GM12878 (cell line): ENCODE data around the gene CORO1A. TPM values are rescaled to one million over a fixed set of nuclear protein-coding genes. Genes with fewer than 3 reads are reported as not detected.
A peak's percentile ranks its signal among the peaks of the same experiment; 100 is the strongest.

Source experiments
- BCL11A ChIP-seq: IDR thresholded peaks from 2 replicates; pipeline ENCODE4 v1.6.1; 2011; ENCODE audit warnings: low read depth, low read length
- BHLHE40 ChIP-seq, 2 experiments: fragments of 450-650 bp in 1 of 2; IDR thresholded peaks; 2 replicates each; pipeline ENCODE4 v1.6.1; 2011 to 2017; ENCODE audit warnings: low read depth in 2 of 2, borderline replicate concordance in 1 of 2, improper control_type of control experiment in 1 of 2, low read length in 1 of 2, mild to moderate bottlenecking in 1 of 2
- FOXK2 ChIP-seq: fragments of 450-650 bp; IDR thresholded peaks from 2 replicates; pipeline ENCODE4 v1.6.1; 2017; ENCODE audit warnings: mild to moderate bottlenecking, moderate library complexity
- LARP7 ChIP-seq: fragments of 450-650 bp; IDR thresholded peaks from 2 replicates; pipeline ENCODE4 v1.6.1; 2017; ENCODE audit warnings: mild to moderate bottlenecking
- NR2F1 ChIP-seq: fragments of 450-650 bp; conservative IDR thresholded peaks from 2 replicates; pipeline ENCODE4 v1.6.1; 2017; ENCODE audit warnings: mild to moderate bottlenecking
- PAX8 ChIP-seq: fragments of 450-650 bp; IDR thresholded peaks from 2 replicates; pipeline ENCODE4 v1.6.1; 2017; ENCODE audit warnings: mild to moderate bottlenecking, moderate library complexity
- POLR2AphosphoS5 ChIP-seq: IDR thresholded peaks from 2 replicates; pipeline ENCODE4 v1.6.1; 2011; ENCODE audit warnings: mild to moderate bottlenecking, low read length, inconsistent platforms
- RAD51 ChIP-seq: fragments of 450-650 bp; IDR thresholded peaks from 2 replicates; pipeline ENCODE4 v1.6.1; 2016; ENCODE audit warnings: moderate library complexity, mild to moderate bottlenecking, inconsistent platforms
- RCOR1 ChIP-seq: conservative IDR thresholded peaks from 2 replicates; pipeline ENCODE4 v1.6.1; 2012; ENCODE audit warnings: low read depth, low read length, improper control_type of control experiment
- RFX5 ChIP-seq: IDR thresholded peaks from 2 replicates; pipeline ENCODE4 v1.6.1; 2011; ENCODE audit warnings: low read depth, low read length, improper control_type of control experiment
- SUZ12 ChIP-seq: fragments of 200-600 bp; sonication (generic); IDR thresholded peaks from one replicate; pipeline ENCODE4 v1.6.1; 2018; ENCODE audit warnings: antibody characterized with exemption, mild to moderate bottlenecking; ENCODE audit not compliant: unreplicated experiment
- TCF12 ChIP-seq: IDR thresholded peaks from 2 replicates; pipeline ENCODE4 v1.6.1; 2011; ENCODE audit warnings: low read depth, mild to moderate bottlenecking, low read length
- TCF7 ChIP-seq: IDR thresholded peaks from 2 replicates; pipeline ENCODE4 v1.6.1; 2014; ENCODE audit warnings: antibody characterized with exemption, borderline replicate concordance
- WRNIP1 ChIP-seq: IDR thresholded peaks from 2 replicates; pipeline ENCODE4 v1.6.1; 2011; ENCODE audit warnings: low read depth, low read length, improper control_type of control experiment, borderline replicate concordance
- ZNF24 ChIP-seq: fragments of 450-650 bp; IDR thresholded peaks from 2 replicates; pipeline ENCODE4 v1.6.1; 2017; ENCODE audit warnings: antibody characterized with exemption, mild to moderate bottlenecking
- polyA plus RNA-seq, 11 experiments: library from polyadenylated mRNA; depleted of rRNA in 4 of 11; unstranded in 6 of 11; stranded (reverse) in 5 of 11; fragments of >200 nt; fragmentation: Nextera tagmentation in 4 of 11; fragmentation: Illumina TruSeq in 1 of 11; extraction: Ambion mirVana in 4 of 11; extraction: Trizol in 1 of 11; gene quantifications; 1 replicate in 1 of 11; 2 replicates in 10 of 11; pipeline versions ENCODE4 v1.2.1 to v1.2.3, GENCODE V29; 2011 to 2016; ENCODE audit warnings: inconsistent platforms in 2 of 11, missing spikeins in 2 of 11, low read depth in 1 of 11
- total RNA-seq, 4 experiments: library from RNA; depleted of rRNA in 3 of 4; stranded (reverse); fragments of >200 nt in 3 of 4; fragmentation: Illumina TruSeq in 1 of 4; extraction: Trizol in 1 of 4; gene quantifications; 2 replicates each; pipeline versions ENCODE4 v1.2.1 to v1.2.3, GENCODE V29; 2013 to 2021
- TF ChIP-seq, protein P1 (sequence below): fragments of 450-650 bp; IDR thresholded peaks from 2 replicates; pipeline ENCODE4 v1.6.1; 2017; ENCODE audit warnings: mild to moderate bottlenecking, moderate library complexity
- TF ChIP-seq, protein P2 (sequence below): fragments of 450-650 bp; IDR thresholded peaks from 2 replicates; pipeline ENCODE4 v1.6.1; 2017; ENCODE audit warnings: mild to moderate bottlenecking
- TF ChIP-seq, protein P3 (sequence below): fragments of 450-650 bp; IDR thresholded peaks from 2 replicates; pipeline ENCODE4 v1.6.1; 2016; ENCODE audit warnings: mild to moderate bottlenecking
- TF ChIP-seq, protein P4 (sequence below): fragments of 450-650 bp; formaldehyde crosslinking; IDR thresholded peaks from 2 replicates; pipeline ENCODE4 v1.4.0; 2022; ENCODE audit warnings: mild to moderate bottlenecking, moderate library complexity
- TF ChIP-seq, protein P5 (sequence below): IDR thresholded peaks from 2 replicates; pipeline ENCODE4 v1.6.1; 2011; ENCODE audit warnings: low read depth, mild to moderate bottlenecking, low read length, moderate library complexity, borderline replicate concordance; ENCODE audit errors: extremely low read depth

The CORO1A gene
- total and polyA plus RNA-seq, 10 of the 15 experiments (the other 5 are each of a cell fraction or from before 2014, with no cell fraction given), result 16.3 to 1,464 (median 714) TPM

DNA sequence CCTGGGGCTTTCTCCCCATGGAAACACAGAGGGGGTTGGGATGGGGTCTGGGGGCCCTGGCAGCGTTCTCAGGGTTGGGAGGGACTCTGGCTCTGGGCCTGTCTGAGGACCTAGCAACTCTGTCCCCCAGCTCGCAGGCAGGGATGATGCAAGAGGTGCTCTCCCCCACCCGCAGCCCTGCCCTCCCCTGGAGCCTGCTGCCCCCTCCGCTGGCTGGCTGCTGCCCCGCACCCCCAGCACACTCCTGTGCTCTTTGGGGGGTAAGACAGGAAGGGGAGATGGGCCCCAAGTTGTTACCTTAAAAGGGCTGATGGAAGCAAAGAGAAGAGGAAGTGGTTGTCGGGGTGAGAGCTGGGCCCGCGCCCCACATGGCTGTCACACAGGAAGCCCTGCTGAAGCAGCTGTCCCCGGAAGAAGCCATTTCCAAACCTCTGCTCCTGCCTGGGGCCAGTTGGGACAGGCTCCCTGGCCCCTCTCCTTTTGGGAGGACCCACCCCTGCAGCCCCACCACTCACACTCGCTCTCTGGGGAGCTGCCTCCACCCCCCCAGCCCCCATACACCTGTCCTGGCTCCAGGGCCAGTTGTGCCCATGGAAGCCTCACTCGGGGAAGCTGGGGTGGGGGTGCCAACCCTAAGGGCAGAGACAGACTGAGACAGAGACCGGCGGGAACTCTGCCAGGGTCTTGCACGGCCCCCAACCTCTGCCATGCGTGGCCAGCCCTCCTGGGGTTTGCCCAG, 2.5 kb downstream of the CORO1A start (continued):
- TF ChIP-seq, protein P1, sequence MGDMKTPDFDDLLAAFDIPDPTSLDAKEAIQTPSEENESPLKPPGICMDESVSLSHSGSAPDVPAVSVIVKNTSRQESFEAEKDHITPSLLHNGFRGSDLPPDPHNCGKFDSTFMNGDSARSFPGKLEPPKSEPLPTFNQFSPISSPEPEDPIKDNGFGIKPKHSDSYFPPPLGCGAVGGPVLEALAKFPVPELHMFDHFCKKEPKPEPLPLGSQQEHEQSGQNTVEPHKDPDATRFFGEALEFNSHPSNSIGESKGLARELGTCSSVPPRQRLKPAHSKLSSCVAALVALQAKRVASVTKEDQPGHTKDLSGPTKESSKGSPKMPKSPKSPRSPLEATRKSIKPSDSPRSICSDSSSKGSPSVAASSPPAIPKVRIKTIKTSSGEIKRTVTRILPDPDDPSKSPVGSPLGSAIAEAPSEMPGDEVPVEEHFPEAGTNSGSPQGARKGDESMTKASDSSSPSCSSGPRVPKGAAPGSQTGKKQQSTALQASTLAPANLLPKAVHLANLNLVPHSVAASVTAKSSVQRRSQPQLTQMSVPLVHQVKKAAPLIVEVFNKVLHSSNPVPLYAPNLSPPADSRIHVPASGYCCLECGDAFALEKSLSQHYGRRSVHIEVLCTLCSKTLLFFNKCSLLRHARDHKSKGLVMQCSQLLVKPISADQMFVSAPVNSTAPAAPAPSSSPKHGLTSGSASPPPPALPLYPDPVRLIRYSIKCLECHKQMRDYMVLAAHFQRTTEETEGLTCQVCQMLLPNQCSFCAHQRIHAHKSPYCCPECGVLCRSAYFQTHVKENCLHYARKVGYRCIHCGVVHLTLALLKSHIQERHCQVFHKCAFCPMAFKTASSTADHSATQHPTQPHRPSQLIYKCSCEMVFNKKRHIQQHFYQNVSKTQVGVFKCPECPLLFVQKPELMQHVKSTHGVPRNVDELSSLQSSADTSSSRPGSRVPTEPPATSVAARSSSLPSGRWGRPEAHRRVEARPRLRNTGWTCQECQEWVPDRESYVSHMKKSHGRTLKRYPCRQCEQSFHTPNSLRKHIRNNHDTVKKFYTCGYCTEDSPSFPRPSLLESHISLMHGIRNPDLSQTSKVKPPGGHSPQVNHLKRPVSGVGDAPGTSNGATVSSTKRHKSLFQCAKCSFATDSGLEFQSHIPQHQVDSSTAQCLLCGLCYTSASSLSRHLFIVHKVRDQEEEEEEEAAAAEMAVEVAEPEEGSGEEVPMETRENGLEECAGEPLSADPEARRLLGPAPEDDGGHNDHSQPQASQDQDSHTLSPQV, result 0 out of 2 replicates have a peak, but pooled peaks have one; percentile 6
- TF ChIP-seq NR2F1 (no peak; the same call in 1 of the 2 replicates), LARP7 (no peak), RAD51 (no peak), TCF12 (peak; percentile 51; the same call in 1 of the 2 replicates), RCOR1 (no peak), ZNF24 (no peak), BCL11A (no peak), RFX5 (no peak), TCF7 (no peak), WRNIP1 (no peak), FOXK2 (no peak), SUZ12 (no peak), BHLHE40 (IDR thresholded peaks at IDR 0.05; ENCODE audit: borderline replicate concordance in 1 of 2, low read depth in 2 of 2, low read length in 1 of 2) (peak; percentile 20 to 66; a peak in 2 of 4 replicates), PAX8 (no peak), POLR2AphosphoS5 (peak; percentile 8)
- TF ChIP-seq, protein P2, sequence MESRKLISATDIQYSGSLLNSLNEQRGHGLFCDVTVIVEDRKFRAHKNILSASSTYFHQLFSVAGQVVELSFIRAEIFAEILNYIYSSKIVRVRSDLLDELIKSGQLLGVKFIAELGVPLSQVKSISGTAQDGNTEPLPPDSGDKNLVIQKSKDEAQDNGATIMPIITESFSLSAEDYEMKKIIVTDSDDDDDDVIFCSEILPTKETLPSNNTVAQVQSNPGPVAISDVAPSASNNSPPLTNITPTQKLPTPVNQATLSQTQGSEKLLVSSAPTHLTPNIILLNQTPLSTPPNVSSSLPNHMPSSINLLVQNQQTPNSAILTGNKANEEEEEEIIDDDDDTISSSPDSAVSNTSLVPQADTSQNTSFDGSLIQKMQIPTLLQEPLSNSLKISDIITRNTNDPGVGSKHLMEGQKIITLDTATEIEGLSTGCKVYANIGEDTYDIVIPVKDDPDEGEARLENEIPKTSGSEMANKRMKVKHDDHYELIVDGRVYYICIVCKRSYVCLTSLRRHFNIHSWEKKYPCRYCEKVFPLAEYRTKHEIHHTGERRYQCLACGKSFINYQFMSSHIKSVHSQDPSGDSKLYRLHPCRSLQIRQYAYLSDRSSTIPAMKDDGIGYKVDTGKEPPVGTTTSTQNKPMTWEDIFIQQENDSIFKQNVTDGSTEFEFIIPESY, result no peak
- TF ChIP-seq, protein P3, sequence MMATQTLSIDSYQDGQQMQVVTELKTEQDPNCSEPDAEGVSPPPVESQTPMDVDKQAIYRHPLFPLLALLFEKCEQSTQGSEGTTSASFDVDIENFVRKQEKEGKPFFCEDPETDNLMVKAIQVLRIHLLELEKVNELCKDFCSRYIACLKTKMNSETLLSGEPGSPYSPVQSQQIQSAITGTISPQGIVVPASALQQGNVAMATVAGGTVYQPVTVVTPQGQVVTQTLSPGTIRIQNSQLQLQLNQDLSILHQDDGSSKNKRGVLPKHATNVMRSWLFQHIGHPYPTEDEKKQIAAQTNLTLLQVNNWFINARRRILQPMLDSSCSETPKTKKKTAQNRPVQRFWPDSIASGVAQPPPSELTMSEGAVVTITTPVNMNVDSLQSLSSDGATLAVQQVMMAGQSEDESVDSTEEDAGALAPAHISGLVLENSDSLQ, result peak; percentile 77
- TF ChIP-seq, protein P4, sequence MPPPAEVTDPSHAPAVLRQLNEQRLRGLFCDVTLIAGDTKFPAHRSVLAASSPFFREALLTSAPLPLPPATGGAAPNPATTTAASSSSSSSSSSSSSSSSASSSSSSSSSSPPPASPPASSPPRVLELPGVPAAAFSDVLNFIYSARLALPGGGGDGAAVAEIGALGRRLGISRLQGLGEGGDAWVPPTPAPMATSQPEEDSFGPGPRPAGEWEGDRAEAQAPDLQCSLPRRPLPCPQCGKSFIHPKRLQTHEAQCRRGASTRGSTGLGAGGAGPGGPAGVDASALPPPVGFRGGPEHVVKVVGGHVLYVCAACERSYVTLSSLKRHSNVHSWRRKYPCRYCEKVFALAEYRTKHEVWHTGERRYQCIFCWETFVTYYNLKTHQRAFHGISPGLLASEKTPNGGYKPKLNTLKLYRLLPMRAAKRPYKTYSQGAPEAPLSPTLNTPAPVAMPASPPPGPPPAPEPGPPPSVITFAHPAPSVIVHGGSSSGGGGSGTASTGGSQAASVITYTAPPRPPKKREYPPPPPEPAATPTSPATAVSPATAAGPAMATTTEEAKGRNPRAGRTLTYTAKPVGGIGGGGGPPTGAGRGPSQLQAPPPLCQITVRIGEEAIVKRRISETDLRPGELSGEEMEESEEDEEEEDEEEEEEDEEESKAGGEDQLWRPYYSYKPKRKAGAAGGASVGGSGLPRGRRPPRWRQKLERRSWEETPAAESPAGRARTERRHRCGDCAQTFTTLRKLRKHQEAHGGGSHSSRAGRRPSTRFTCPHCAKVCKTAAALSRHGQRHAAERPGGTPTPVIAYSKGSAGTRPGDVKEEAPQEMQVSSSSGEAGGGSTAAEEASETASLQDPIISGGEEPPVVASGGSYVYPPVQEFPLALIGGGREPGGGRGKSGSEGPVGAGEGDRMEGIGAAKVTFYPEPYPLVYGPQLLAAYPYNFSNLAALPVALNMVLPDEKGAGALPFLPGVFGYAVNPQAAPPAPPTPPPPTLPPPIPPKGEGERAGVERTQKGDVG, result no peak
- TF ChIP-seq, protein P5, sequence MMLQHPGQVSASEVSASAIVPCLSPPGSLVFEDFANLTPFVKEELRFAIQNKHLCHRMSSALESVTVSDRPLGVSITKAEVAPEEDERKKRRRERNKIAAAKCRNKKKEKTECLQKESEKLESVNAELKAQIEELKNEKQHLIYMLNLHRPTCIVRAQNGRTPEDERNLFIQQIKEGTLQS, result no peak
